Neural cell (in vitro differentiated cells): ENCODE measurements around the gene OSBPL7. TPM values are rescaled to one million over a fixed set of nuclear protein-coding genes. Genes with fewer than 3 reads are reported as not detected.
A peak's percentile ranks its signal among the peaks of the same experiment; 100 is the strongest.

Experiments
- H2AFZ ChIP-seq: fragments of 200-600, 300-800 bp; sonication (generic), shearing (Covaris generic); 2 replicates; pipeline ENCODE4 v1.6.0; 2014; ENCODE audit warnings: low read depth, mild to moderate bottlenecking, antibody characterized with exemption, low read length, moderate library complexity
- H3F3A ChIP-seq: fragments of 200-600 bp; shearing (Covaris generic); 2 replicates; pipeline ENCODE4 v1.6.1; 2016; ENCODE audit warnings: mild to moderate bottlenecking, moderate library complexity, mixed read lengths, antibody characterized with exemption, low read length; ENCODE audit not compliant: insufficient read depth, poor library complexity, severe bottlenecking
- H3K27ac ChIP-seq: fragments of 200-600, 300-800 bp; sonication (generic), shearing (Covaris generic); 2 replicates; pipeline ENCODE4 v1.5.1; 2014; ENCODE audit warnings: mild to moderate bottlenecking, low read length, moderate library complexity
- H3K27me3 ChIP-seq: fragments of 300-800, 200-600 bp; sonication (generic), shearing (Covaris generic); 2 replicates; pipeline ENCODE4 v1.6.0; 2014; ENCODE audit warnings: mild to moderate bottlenecking, low read depth, low read length, moderate library complexity; ENCODE audit not compliant: insufficient read depth
- H3K36me3 ChIP-seq: fragments of 300-800, 200-600 bp; sonication (generic), shearing (Covaris generic); 2 replicates; pipeline ENCODE4 v1.5.1; 2014; ENCODE audit warnings: mild to moderate bottlenecking, antibody characterized with exemption, low read length, moderate library complexity; ENCODE audit not compliant: insufficient read depth
- H3K4me2 ChIP-seq: fragments of 300-800, 200-600 bp; sonication (generic), shearing (Covaris generic); 2 replicates; pipeline ENCODE4 v1.6.0; 2014; ENCODE audit warnings: mild to moderate bottlenecking, low read length
- H3K4me3 ChIP-seq: fragments of 300-800, 200-600 bp; sonication (generic), shearing (Covaris generic); 2 replicates; pipeline ENCODE4 v1.5.1; 2014; ENCODE audit warnings: mild to moderate bottlenecking, low read length, moderate library complexity
- H3K79me2 ChIP-seq: fragments of 200-600 bp; shearing (Covaris generic); replicated peaks from 2 replicates; pipeline ENCODE4 v1.6.0; 2014; ENCODE audit warnings: mild to moderate bottlenecking, low read length, moderate library complexity; ENCODE audit not compliant: insufficient read depth
- H3K9ac ChIP-seq: fragments of 300-800, 200-600 bp; sonication (generic), shearing (Covaris generic); 2 replicates; pipeline ENCODE4 v1.6.1; 2016; ENCODE audit warnings: mild to moderate bottlenecking, low read length, mixed read lengths
- H3K9me2 ChIP-seq: fragments of 200-600 bp; shearing (Covaris generic); 2 replicates; pipeline ENCODE4 v1.6.1; 2016; ENCODE audit warnings: mild to moderate bottlenecking, low read length, mixed read lengths; ENCODE audit not compliant: insufficient read depth
- H3K9me3 ChIP-seq: fragments of 200-600, 300-800 bp; sonication (generic), shearing (Covaris generic); 2 replicates; pipeline ENCODE4 v1.6.1; 2016; ENCODE audit warnings: mild to moderate bottlenecking, mixed run types, low read length, moderate library complexity, mixed read lengths
- H4K20me1 ChIP-seq: fragments of 200-600 bp; shearing (Covaris generic); 2 replicates; pipeline ENCODE4 v1.6.1; 2016; ENCODE audit warnings: mild to moderate bottlenecking, mixed run types; ENCODE audit not compliant: insufficient read depth
- CTCF ChIP-seq: fragments of 450-650 bp; IDR thresholded peaks from 2 replicates; pipeline ENCODE4 v1.5.1; 2014; ENCODE audit warnings: antibody characterized with exemption, mild to moderate bottlenecking, moderate library complexity; ENCODE audit not compliant: poor library complexity, severe bottlenecking
- EP300 ChIP-seq: fragments of 450-650 bp; conservative IDR thresholded peaks from 2 replicates; pipeline ENCODE4 v1.6.1; 2014; ENCODE audit warnings: antibody characterized with exemption, mild to moderate bottlenecking, moderate library complexity; ENCODE audit not compliant: poor library complexity, severe bottlenecking
- EZH2 ChIP-seq: fragments of 200-600, 300-800 bp; shearing (Covaris generic), sonication (generic); IDR thresholded peaks from 2 replicates; pipeline ENCODE4 v1.6.1; 2014; ENCODE audit warnings: antibody characterized with exemption, low read length, borderline replicate concordance, mild to moderate bottlenecking; ENCODE audit not compliant: insufficient read depth, poor library complexity, severe bottlenecking
- MXI1 ChIP-seq: fragments of 450-650 bp; conservative IDR thresholded peaks from 2 replicates; pipeline ENCODE4 v1.6.1; 2014; ENCODE audit warnings: antibody characterized with exemption, mild to moderate bottlenecking; ENCODE audit not compliant: poor library complexity, severe bottlenecking
- POLR2AphosphoS5 ChIP-seq: IDR thresholded peaks from 2 replicates; pipeline ENCODE4 v1.6.1; 2012
- RAD21 ChIP-seq: fragments of 450-650 bp; conservative IDR thresholded peaks from 2 replicates; pipeline ENCODE4 v1.6.1; 2014; ENCODE audit warnings: antibody characterized with exemption, mild to moderate bottlenecking, moderate library complexity
- SMC3 ChIP-seq: fragments of 450-650 bp; conservative IDR thresholded peaks from 2 replicates; pipeline ENCODE4 v1.6.1; 2014; ENCODE audit warnings: antibody characterized with exemption, mild to moderate bottlenecking, moderate library complexity; ENCODE audit not compliant: poor library complexity
- TAF1 ChIP-seq: IDR thresholded peaks from 2 replicates; pipeline ENCODE4 v1.6.1; 2012; ENCODE audit warnings: low read depth
- polyA plus RNA-seq: library from polyadenylated mRNA; depleted of rRNA; stranded (reverse); fragments of >200 nt; gene quantifications from 2 replicates; pipeline ENCODE4 v1.2.3, GENCODE V29; 2014
- TF ChIP-seq, protein P1 (sequence below): IDR thresholded peaks from 2 replicates; pipeline ENCODE4 v1.6.1; 2012; ENCODE audit warnings: borderline replicate concordance

Gene OSBPL7
- polyA plus RNA-seq, 1 donor from 2014 or later: 10.0 TPM

GRCh38 chr17:47821031-47821423, 567 bp downstream of the OSBPL7 start:
- Histone ChIP-seq H3K4me3 (peak overlapping the region; percentile 96), H3K9me3 (no peaks in the 10 kb centered on the region), H3K36me3 (no peaks in the 10 kb centered on the region), H3K27me3 (no peaks in the 10 kb centered on the region), H3K79me2 (no peaks in the 10 kb centered on the region), H4K20me1 (no peaks in the 10 kb centered on the region), H3K27ac (no peak overlapping the region), H3K4me2 (peak overlapping the region; percentile 91), H2AFZ (no peak overlapping the region), H3K9me2 (no peaks in the 10 kb centered on the region), H3F3A (no peaks in the 10 kb centered on the region), H3K9ac (peak overlapping the region; percentile 72)
- no peak for TF ChIP-seq POLR2AphosphoS5
- no peak for TF ChIP-seq EP300
- no peak for TF ChIP-seq EZH2
- TF ChIP-seq, protein P1, sequence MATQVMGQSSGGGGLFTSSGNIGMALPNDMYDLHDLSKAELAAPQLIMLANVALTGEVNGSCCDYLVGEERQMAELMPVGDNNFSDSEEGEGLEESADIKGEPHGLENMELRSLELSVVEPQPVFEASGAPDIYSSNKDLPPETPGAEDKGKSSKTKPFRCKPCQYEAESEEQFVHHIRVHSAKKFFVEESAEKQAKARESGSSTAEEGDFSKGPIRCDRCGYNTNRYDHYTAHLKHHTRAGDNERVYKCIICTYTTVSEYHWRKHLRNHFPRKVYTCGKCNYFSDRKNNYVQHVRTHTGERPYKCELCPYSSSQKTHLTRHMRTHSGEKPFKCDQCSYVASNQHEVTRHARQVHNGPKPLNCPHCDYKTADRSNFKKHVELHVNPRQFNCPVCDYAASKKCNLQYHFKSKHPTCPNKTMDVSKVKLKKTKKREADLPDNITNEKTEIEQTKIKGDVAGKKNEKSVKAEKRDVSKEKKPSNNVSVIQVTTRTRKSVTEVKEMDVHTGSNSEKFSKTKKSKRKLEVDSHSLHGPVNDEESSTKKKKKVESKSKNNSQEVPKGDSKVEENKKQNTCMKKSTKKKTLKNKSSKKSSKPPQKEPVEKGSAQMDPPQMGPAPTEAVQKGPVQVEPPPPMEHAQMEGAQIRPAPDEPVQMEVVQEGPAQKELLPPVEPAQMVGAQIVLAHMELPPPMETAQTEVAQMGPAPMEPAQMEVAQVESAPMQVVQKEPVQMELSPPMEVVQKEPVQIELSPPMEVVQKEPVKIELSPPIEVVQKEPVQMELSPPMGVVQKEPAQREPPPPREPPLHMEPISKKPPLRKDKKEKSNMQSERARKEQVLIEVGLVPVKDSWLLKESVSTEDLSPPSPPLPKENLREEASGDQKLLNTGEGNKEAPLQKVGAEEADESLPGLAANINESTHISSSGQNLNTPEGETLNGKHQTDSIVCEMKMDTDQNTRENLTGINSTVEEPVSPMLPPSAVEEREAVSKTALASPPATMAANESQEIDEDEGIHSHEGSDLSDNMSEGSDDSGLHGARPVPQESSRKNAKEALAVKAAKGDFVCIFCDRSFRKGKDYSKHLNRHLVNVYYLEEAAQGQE: no peak
- TF ChIP-seq TAF1: no peak
- TF ChIP-seq MXI1: no peak
- TF ChIP-seq SMC3: no peak

DNA sequence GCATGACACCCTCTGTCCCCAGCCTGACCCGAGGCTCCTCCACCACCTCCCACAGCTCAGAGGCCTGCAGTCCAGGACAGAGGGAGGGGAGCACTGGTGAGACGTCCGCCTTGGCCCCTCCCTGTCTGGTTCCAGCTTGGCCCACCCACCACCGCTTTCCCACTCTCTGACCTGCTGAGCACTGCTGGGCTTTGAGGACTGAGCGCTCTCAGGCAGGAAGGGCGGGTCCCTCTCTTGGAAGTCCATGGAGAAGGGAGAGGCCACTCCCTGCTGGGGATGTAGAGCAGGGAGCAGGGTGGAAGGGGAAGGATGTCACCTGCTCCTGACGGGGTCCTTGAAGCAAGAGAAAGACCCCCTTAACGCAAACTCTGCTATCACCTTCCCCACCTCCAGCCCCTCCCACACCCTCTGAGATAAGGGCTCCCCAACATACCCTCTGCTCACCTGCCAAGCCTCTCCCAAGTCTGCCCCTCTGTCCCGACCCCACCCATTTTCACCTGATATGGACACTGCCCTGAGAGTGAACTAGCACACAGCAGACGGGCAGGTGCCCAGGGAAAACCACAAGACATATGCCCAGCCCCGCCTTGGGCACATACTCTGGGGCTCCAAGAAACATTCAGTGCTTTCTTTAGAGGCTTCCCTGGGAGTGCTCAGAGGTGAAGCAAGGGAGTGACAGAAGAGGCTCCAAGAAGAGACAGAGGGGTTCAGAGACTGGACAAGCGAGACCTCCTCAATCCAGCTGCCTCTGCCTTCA, 1.4 kb downstream of the OSBPL7 start:
- Histone ChIP-seq H3F3A (no peaks in the 10 kb centered on the region), H2AFZ (no peak overlapping the region), H3K27ac (no peak overlapping the region), H4K20me1 (no peaks in the 10 kb centered on the region), H3K27me3 (no peaks in the 10 kb centered on the region), H3K9me2 (no peaks in the 10 kb centered on the region), H3K4me2 (no peak overlapping the region), H3K9me3 (no peaks in the 10 kb centered on the region), H3K4me3 (peak overlapping the region; percentile 96), H3K36me3 (no peaks in the 10 kb centered on the region), H3K79me2 (no peaks in the 10 kb centered on the region), H3K9ac (peak overlapping the region; percentile 72)
- no peak for TF ChIP-seq POLR2AphosphoS5
- no peak for TF ChIP-seq MXI1
- no peak for TF ChIP-seq EZH2
- TF ChIP-seq CTCF: no peak
- TF ChIP-seq SMC3: no peak
- TF ChIP-seq TAF1: no peak
- no peak for TF ChIP-seq EP300
- TF ChIP-seq RAD21: no peak
- TF ChIP-seq, protein P1: no peak
